ENCODE measurements around the gene CLCNKA.

GRCh38 chr1:16019644-16020277, 2.1 kb upstream of the CLCNKA start:
- TF ChIP-seq SIN3A (IDR thresholded peaks at IDR 0.05; ENCODE audit: borderline replicate concordance, insufficient read depth, low read length) (no peak), POLR2AphosphoS5 (IDR thresholded peaks at IDR 0.05; ENCODE audit: low read depth, low read length) (no peak), FOXP2 (optimal IDR thresholded peaks at IDR 0.05; ENCODE audit: borderline replicate concordance, extremely low read depth, extremely low read length, insufficient read depth) (no peak)
- TF ChIP-seq, protein P1, sequence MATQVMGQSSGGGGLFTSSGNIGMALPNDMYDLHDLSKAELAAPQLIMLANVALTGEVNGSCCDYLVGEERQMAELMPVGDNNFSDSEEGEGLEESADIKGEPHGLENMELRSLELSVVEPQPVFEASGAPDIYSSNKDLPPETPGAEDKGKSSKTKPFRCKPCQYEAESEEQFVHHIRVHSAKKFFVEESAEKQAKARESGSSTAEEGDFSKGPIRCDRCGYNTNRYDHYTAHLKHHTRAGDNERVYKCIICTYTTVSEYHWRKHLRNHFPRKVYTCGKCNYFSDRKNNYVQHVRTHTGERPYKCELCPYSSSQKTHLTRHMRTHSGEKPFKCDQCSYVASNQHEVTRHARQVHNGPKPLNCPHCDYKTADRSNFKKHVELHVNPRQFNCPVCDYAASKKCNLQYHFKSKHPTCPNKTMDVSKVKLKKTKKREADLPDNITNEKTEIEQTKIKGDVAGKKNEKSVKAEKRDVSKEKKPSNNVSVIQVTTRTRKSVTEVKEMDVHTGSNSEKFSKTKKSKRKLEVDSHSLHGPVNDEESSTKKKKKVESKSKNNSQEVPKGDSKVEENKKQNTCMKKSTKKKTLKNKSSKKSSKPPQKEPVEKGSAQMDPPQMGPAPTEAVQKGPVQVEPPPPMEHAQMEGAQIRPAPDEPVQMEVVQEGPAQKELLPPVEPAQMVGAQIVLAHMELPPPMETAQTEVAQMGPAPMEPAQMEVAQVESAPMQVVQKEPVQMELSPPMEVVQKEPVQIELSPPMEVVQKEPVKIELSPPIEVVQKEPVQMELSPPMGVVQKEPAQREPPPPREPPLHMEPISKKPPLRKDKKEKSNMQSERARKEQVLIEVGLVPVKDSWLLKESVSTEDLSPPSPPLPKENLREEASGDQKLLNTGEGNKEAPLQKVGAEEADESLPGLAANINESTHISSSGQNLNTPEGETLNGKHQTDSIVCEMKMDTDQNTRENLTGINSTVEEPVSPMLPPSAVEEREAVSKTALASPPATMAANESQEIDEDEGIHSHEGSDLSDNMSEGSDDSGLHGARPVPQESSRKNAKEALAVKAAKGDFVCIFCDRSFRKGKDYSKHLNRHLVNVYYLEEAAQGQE (IDR thresholded peaks at IDR 0.05; ENCODE audit: insufficient read depth in 1 of 2, low read depth in 2 of 2, low read length in 2 of 2), result no peak
